DOHH2 (cell line): ENCODE measurements around the gene RAE1.

ENCODE experiments used
- H3F3A ChIP-seq: fragments of 200-600 bp; sonication (generic), shearing (Covaris generic); 2 replicates; pipeline ENCODE4 v1.6.0; 2016; ENCODE audit warnings: antibody characterized with exemption, mild to moderate bottlenecking; ENCODE audit not compliant: control insufficient read depth, insufficient read depth
- H3K27ac ChIP-seq: fragments of 200-600 bp; sonication (generic); 2 replicates; pipeline ENCODE4 v1.5.1; 2014; ENCODE audit warnings: low read depth, mild to moderate bottlenecking, low read length, moderate library complexity
- H3K27me3 ChIP-seq: fragments of 200-600 bp; sonication (generic); 2 replicates; pipeline ENCODE4 v1.6.1; 2014; ENCODE audit warnings: mild to moderate bottlenecking, low read length, mixed read lengths; ENCODE audit not compliant: control insufficient read depth
- H3K36me3 ChIP-seq: fragments of 200-600 bp; sonication (generic); 2 replicates; pipeline ENCODE4 v1.6.1; 2014; ENCODE audit warnings: mild to moderate bottlenecking, low read length, moderate library complexity, mixed read lengths; ENCODE audit not compliant: control insufficient read depth
- H3K4me1 ChIP-seq: fragments of 200-600 bp; sonication (generic); 2 replicates; pipeline ENCODE4 v1.6.1; 2014; ENCODE audit warnings: mild to moderate bottlenecking, low read length, mixed read lengths; ENCODE audit not compliant: control insufficient read depth
- H3K4me2 ChIP-seq: fragments of 200-600 bp; sonication (generic); 2 replicates; pipeline ENCODE4 v1.6.0; 2014; ENCODE audit warnings: mild to moderate bottlenecking, low read length, moderate library complexity
- H3K4me3 ChIP-seq: fragments of 200-600 bp; sonication (generic); 2 replicates; pipeline ENCODE4 v1.5.1; 2014; ENCODE audit warnings: mild to moderate bottlenecking, low read length, mixed read lengths
- H3K79me2 ChIP-seq: fragments of 200-600 bp; sonication (generic); 2 replicates; pipeline ENCODE4 v1.6.1; 2014; ENCODE audit warnings: mild to moderate bottlenecking, low read length, mixed read lengths; ENCODE audit not compliant: control insufficient read depth
- H3K9me2 ChIP-seq: fragments of 200-600 bp; sonication (generic); replicated peaks from 2 replicates; pipeline ENCODE4 v1.6.1; 2014; ENCODE audit warnings: mild to moderate bottlenecking, low read length, mixed read lengths; ENCODE audit not compliant: control insufficient read depth
- H3K9me3 ChIP-seq: fragments of 200-600 bp; sonication (generic); 2 replicates; pipeline ENCODE4 v1.6.1; 2014; ENCODE audit warnings: antibody characterized with exemption, low read length, mixed read lengths; ENCODE audit not compliant: control insufficient read depth, insufficient read depth
- H4K20me1 ChIP-seq: fragments of 200-600 bp; sonication (generic); 2 replicates; pipeline ENCODE4 v1.6.0; 2014; ENCODE audit warnings: low read depth, mild to moderate bottlenecking, antibody characterized with exemption, low read length, moderate library complexity; ENCODE audit not compliant: control insufficient read depth, insufficient read depth
- CTCF ChIP-seq: fragments of 200-600 bp; sonication (generic); IDR thresholded peaks from one replicate; pipeline ENCODE4 v1.5.1; 2014; ENCODE audit warnings: antibody characterized with exemption, mild to moderate bottlenecking, low read depth, low read length; ENCODE audit not compliant: poor library complexity, severe bottlenecking
- EZH2phosphoT487 ChIP-seq: fragments of 200-600 bp; sonication (generic); IDR thresholded peaks from 2 replicates; pipeline ENCODE4 v1.6.1; 2017; ENCODE audit warnings: borderline replicate concordance, mild to moderate bottlenecking, antibody characterized with exemption, low read length, moderate library complexity, mixed read lengths

Gene RAE1

GRCh38 chr20:57381596-57382503, 30.8 kb downstream of the RAE1 start:
- 0 out of 2 replicates have a peak, but pooled peaks cover 3% of the 10 kb centered on the region for H4K20me1 ChIP-seq
- H3K4me3 ChIP-seq, result no peak overlapping the region
- H3K27ac ChIP-seq, result no peak overlapping the region
- no peaks in the 10 kb centered on the region for H3K79me2 ChIP-seq
- H3K9me2 ChIP-seq, result no peaks in the 10 kb centered on the region
- H3K27me3 ChIP-seq, result no peaks in the 10 kb centered on the region
- peaks cover 14% of the 10 kb centered on the region for H3K4me1 ChIP-seq
- peaks cover 7% of the 10 kb centered on the region; the same call in 1 of the 2 replicates for H3F3A ChIP-seq
- TF ChIP-seq CTCF (peak; percentile 93), EZH2phosphoT487 (no peak)
- H3K36me3 ChIP-seq, result peaks cover 38% of the 10 kb centered on the region
- H3K4me2 ChIP-seq, result peak overlapping the region; percentile 22; the same call in 1 of the 2 replicates
- no peaks in the 10 kb centered on the region for H3K9me3 ChIP-seq

GRCh38 chr20:57382516-57382915, 31.5 kb downstream of the RAE1 start:
- H3F3A ChIP-seq, result peaks cover 7% of the 10 kb centered on the region; the same call in 1 of the 2 replicates
- H4K20me1 ChIP-seq, result 0 out of 2 replicates have a peak, but pooled peaks cover 3% of the 10 kb centered on the region
- no peaks in the 10 kb centered on the region for H3K9me2 ChIP-seq
- peak overlapping the region; percentile 22; the same call in 1 of the 2 replicates for H3K4me2 ChIP-seq
- H3K27me3 ChIP-seq, result no peaks in the 10 kb centered on the region
- peaks cover 31% of the 10 kb centered on the region for H3K36me3 ChIP-seq
- no peak overlapping the region for H3K4me3 ChIP-seq
- peaks cover 15% of the 10 kb centered on the region for H3K4me1 ChIP-seq
- no peaks in the 10 kb centered on the region for H3K9me3 ChIP-seq
- TF ChIP-seq EZH2phosphoT487 (no peak), CTCF (no peak)
- no peaks in the 10 kb centered on the region for H3K79me2 ChIP-seq
- no peak overlapping the region for H3K27ac ChIP-seq

- 0 out of 2 replicates have a peak, but pooled peaks cover 3% of the 10 kb centered on the region for H4K20me1 ChIP-seq
- no peaks in the 10 kb centered on the region for H3K9me3 ChIP-seq
- H3K9me2 ChIP-seq, result no peaks in the 10 kb centered on the region
- no peak overlapping the region for H3K27ac ChIP-seq
- H3K27me3 ChIP-seq, result no peaks in the 10 kb centered on the region
- no peak overlapping the region for H3K4me3 ChIP-seq
- H3K79me2 ChIP-seq, result no peaks in the 10 kb centered on the region
- TF ChIP-seq EZH2phosphoT487 (no peak), CTCF (no peak)
- no peak overlapping the region for H3K4me2 ChIP-seq
- H3F3A ChIP-seq, result peaks cover 15% of the 10 kb centered on the region
- H3K4me1 ChIP-seq, result peaks cover 26% of the 10 kb centered on the region
- peaks cover 20% of the 10 kb centered on the region for H3K36me3 ChIP-seq
Observed at GRCh38 chr20:57383447-57384347, 32.6 kb downstream of the RAE1 start.
